Testis (tissue), 3 donors: Measurements from ENCODE around the gene QSOX1. TPM values are rescaled to one million over a fixed set of nuclear protein-coding genes. Genes with fewer than 3 reads are reported as not detected.

Experiments
- DNase-seq: peaks from one replicate; pipeline ENCODE4 v3.0.0-alpha.2; 2019
- H3K27ac ChIP-seq, 2 donors: fragments of 200-600 bp; sonication (generic); one replicate each; pipeline ENCODE4 v1.5.1; 2019
- H3K27me3 ChIP-seq: fragments of 200-600 bp; sonication (generic); one replicate; pipeline ENCODE4 v1.5.1; 2019
- H3K36me3 ChIP-seq: fragments of 200-600 bp; sonication (generic); one replicate; pipeline ENCODE4 v1.5.1; 2017; ENCODE audit warnings: low read depth; ENCODE audit errors: missing control alignments
- H3K4me1 ChIP-seq: fragments of 200-600 bp; sonication (generic); one replicate; pipeline ENCODE4 v1.5.1; 2019
- H3K4me3 ChIP-seq, 2 donors: fragments of 200-600 bp; sonication (generic); one replicate each; pipeline ENCODE4 v1.5.1; 2017 to 2019
- H3K9me3 ChIP-seq: fragments of 200-600 bp; sonication (generic); one replicate; pipeline ENCODE4 v1.5.1; 2017
- POLR2A ChIP-seq: fragments of 450-650 bp; IDR thresholded peaks from one replicate; pipeline ENCODE4 v1.6.1; 2017; ENCODE audit warnings: antibody characterized with exemption, mild to moderate bottlenecking, moderate library complexity
- WGBS, 2 donors: methylation state at CpG; one replicate each; pipeline ENCODE4 v1.1.5; 2018; 5-methylcytosine and 5-hydroxymethylcytosine counted together
- intact Hi-C: fragments of 100-400 bp; cut with DNase I; formaldehyde crosslinking; loops from one replicate; pipeline ENCODE4 v1.15.1; 2023; ENCODE audit warnings: low total_unique reads
- polyA plus RNA-seq: library from polyadenylated mRNA; stranded (reverse); fragments of 350-450 nt; fragmentation: Illumina TruSeq; extraction: RNeasy Lipid Tissue Mini Kit (QIAGEN cat#74804); gene quantifications from one replicate; pipeline ENCODE4 v1.2.3, GENCODE V29; 2014; ENCODE audit warnings: low read depth, low replicate concordance; ENCODE audit not compliant: insufficient read depth
- total RNA-seq, 2 donors: library from RNA; depleted of rRNA; stranded (reverse); fragments of >200 nt; gene quantifications; one replicate each; pipeline ENCODE4 v1.2.3, GENCODE V29; 2016
- TF ChIP-seq, protein P1 (sequence below), 3 experiments: fragments of 450-650 bp in 2 of 3; fragments of 200-600 bp in 1 of 3; sonication (generic) in 1 of 3; IDR thresholded peaks; one replicate each; pipeline ENCODE4 v1.5.1; 2016 to 2019; ENCODE audit warnings: antibody characterized with exemption in 3 of 3, mild to moderate bottlenecking in 2 of 3, moderate library complexity in 1 of 3

Gene QSOX1
- total and polyA plus RNA-seq, 3 donors from 2014 or later: 285 to 691 (median 566) TPM

DNA sequence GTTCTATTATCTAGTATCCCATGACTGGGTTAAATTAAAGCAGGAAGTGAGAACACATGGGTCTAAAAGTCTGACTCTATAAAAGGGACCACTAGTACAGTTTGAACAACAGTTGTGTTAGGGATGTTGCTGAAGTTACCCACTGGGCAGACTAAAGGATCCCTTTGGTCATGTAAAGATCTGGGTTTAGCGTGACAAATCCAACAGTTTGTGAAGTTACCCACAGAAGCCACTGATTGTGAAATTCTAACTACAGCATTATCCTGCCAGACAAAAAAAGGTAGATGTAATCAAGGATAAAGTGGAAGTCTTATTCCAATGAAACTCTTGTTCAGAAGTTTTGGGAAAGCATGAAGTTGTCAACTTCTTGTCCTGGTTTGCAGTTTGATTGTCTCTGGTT is 5.7 kb downstream of the QSOX1 start:
- 90 to 93% methylated on average over 1 of the region's 1 CpG for WGBS, 2 donors
- Histone ChIP-seq H3K27ac (no peak overlapping the region), H3K9me3 (no peaks in the 10 kb centered on the region), H3K36me3 (no peaks in the 10 kb centered on the region), H3K4me1 (peaks cover 36% of the 10 kb centered on the region), H3K27me3 (no peaks in the 10 kb centered on the region), H3K4me3 (no peak overlapping the region)
- no peak for DNase-seq
- no peak for TF ChIP-seq POLR2A
- TF ChIP-seq, protein P1, sequence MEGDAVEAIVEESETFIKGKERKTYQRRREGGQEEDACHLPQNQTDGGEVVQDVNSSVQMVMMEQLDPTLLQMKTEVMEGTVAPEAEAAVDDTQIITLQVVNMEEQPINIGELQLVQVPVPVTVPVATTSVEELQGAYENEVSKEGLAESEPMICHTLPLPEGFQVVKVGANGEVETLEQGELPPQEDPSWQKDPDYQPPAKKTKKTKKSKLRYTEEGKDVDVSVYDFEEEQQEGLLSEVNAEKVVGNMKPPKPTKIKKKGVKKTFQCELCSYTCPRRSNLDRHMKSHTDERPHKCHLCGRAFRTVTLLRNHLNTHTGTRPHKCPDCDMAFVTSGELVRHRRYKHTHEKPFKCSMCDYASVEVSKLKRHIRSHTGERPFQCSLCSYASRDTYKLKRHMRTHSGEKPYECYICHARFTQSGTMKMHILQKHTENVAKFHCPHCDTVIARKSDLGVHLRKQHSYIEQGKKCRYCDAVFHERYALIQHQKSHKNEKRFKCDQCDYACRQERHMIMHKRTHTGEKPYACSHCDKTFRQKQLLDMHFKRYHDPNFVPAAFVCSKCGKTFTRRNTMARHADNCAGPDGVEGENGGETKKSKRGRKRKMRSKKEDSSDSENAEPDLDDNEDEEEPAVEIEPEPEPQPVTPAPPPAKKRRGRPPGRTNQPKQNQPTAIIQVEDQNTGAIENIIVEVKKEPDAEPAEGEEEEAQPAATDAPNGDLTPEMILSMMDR (IDR thresholded peaks at IDR 0.05): no peak
- intact Hi-C loops: no loop called here

DNA sequence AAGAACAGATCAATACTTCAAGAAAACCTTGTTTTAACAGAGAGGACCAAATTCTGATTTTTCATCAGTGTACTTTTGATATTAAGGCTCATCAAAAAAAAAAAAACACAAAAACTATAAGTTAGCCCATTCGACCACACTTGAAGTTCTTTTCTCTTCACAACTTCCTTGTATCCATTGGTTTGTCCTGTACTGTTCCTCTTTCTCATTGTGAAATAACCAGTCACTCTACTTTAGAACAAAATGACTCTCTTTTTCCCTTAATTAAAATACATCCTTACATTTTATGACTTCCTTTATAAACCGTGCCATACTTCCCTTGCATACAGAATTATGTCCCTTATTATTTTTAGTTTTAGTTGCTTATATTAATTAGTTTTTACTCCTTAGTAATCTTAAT is 8.4 kb downstream of the QSOX1 start:
- Histone ChIP-seq H3K9me3 (no peaks in the 10 kb centered on the region), H3K4me3 (no peak overlapping the region), H3K27ac (peak overlapping the region in 1 of 2 donors; percentile 32), H3K4me1 (peaks cover 35% of the 10 kb centered on the region), H3K27me3 (no peaks in the 10 kb centered on the region), H3K36me3 (no peaks in the 10 kb centered on the region)
- intact Hi-C loops: no loop called here
- TF ChIP-seq, protein P1 (IDR thresholded peaks at IDR 0.05): no peak
- no peak for TF ChIP-seq POLR2A
- 62 to 74% methylated on average over 2 of the region's 2 CpGs for WGBS, 2 donors
- no peak for DNase-seq

DNA sequence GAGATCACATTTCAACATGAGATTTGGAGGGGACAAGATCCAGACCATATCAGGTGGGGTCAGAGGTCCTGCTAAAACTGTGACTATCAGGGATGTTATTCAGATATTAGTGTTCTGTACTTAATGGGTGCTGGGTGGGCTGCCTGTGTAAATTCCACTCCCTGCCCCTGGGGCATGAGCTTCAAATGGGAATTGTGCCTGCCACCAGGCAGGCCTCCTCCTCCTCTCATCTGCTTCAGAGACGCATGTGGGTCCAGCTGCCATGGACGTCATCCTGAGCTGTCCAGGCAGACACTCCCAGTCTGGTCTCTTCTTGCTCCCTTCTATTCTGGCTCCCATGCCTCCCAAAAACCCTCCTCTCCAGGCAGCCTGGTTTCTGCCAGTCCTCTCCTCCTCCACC is 10.4 kb downstream of the QSOX1 start:
- TF ChIP-seq POLR2A: no peak
- TF ChIP-seq, protein P1 (IDR thresholded peaks at IDR 0.05): no peak
- Histone ChIP-seq H3K27ac (no peak overlapping the region), H3K36me3 (no peaks in the 10 kb centered on the region), H3K4me1 (peaks cover 36% of the 10 kb centered on the region), H3K4me3 (no peak overlapping the region), H3K27me3 (no peaks in the 10 kb centered on the region), H3K9me3 (no peaks in the 10 kb centered on the region)
- WGBS, 2 donors: 75 to 79% methylated on average over 2 of the region's 2 CpGs
- DNase-seq: no peak
- intact Hi-C loops: no loop called here

DNA sequence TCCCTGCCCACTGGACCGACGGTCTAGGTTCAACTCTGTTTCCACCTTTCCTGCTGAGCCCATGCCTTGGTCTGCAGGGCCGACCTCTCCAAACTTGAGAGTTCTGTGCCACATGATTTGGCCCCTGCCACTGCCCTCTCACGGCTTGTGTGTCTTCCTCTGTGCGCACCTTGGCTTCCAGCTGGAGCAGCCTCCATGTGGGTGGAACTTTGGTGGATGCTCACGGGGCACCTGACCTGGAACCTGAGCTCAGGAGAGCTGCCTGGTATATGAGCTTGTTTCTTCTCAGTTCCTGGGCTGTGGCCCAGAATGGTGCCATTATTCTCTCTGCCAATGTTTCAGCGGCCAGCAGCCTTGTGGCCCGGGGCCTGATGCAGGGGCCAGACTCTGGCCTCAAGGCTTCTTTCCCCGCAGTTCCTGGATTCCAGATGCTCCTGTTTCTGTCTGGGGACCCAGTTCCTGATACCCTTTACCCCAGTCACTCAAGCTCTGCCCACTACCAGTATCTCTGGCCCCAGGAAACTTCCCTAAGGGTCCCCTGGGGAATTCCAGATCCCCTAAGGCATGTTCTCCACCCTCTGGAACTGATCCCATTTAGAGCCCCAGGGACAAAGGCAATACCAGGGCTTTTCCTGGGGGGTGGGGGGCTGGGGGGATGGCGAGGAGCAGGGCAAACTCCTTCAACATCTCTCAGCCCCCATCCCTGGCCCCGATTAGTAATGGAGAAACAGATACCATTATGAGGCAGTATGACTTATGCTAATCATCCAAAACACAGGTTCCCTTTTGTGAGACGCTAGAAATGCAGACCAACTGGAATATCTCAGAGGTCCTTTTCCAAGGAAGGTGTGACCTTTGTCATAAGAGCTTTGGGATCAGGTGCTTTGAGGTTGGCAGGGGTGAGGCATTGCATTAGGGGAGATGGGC is 11.1 kb downstream of the QSOX1 start:
- no peaks in the 10 kb centered on the region for H3K27me3 ChIP-seq
- peak overlapping the region in 1 of 2 donors; percentile 62 for H3K27ac ChIP-seq
- H3K4me1 ChIP-seq: peaks cover 36% of the 10 kb centered on the region
- H3K9me3 ChIP-seq: no peaks in the 10 kb centered on the region
- 82 to 90% methylated on average over 8 to 12 of the region's 12 CpGs for WGBS, 2 donors
- no peaks in the 10 kb centered on the region for H3K36me3 ChIP-seq
- H3K4me3 ChIP-seq: no peak overlapping the region
- intact Hi-C loops: no loop called here
- no peak for DNase-seq
- no peak for TF ChIP-seq POLR2A
- TF ChIP-seq, protein P1 (IDR thresholded peaks at IDR 0.05): no peak
